Stimulated activated CD8-positive, alpha-beta memory T cell treated with anti-CD3 and anti-CD28 coated beads, Interleukin-2, amount 100 ng/mL, for 1 hour (primary cell): ENCODE measurements around the gene FRMPD4.

Experiments
- DNase-seq, 2 donors: peaks; one replicate each; pipeline ENCODE4 v3.0.0-alpha.2; 2020; ENCODE audit warnings: low read depth in 2 of 2

Gene FRMPD4

GRCh38 chrX:12753366-12753765 is 615.1 kb downstream of the FRMPD4 start:
- no peak for DNase-seq

GRCh38 chrX:12758291-12758690 is 620.0 kb downstream of the FRMPD4 start:
- no peak for DNase-seq

- no peak for DNase-seq
Measured at GRCh38 chrX:12767856-12768255, 629.6 kb downstream of the FRMPD4 start.

- DNase-seq, result no peak
Measured at GRCh38 chrX:12768491-12768890, 630.2 kb downstream of the FRMPD4 start.

GRCh38 chrX:12770440-12770839 is 632.2 kb downstream of the FRMPD4 start:
- no peak for DNase-seq

- DNase-seq, result peak; percentile 28 to 37
Measured at GRCh38 chrX:12771445-12772069, 633.3 kb downstream of the FRMPD4 start.
